ENCODE data around the gene SLC1A4. TPM values are rescaled to one million over a fixed set of nuclear protein-coding genes. Genes with fewer than 3 reads are reported as not detected.
"Not testable (repeated sequence)": the region's sequence is repeated elsewhere in the genome, so short reads cannot be mapped to it uniquely, and the experiment has no call there.

Gene SLC1A4
- total and polyA plus RNA-seq, 12 donors = 13.0 to 196 (median 60.0) TPM

DNA sequence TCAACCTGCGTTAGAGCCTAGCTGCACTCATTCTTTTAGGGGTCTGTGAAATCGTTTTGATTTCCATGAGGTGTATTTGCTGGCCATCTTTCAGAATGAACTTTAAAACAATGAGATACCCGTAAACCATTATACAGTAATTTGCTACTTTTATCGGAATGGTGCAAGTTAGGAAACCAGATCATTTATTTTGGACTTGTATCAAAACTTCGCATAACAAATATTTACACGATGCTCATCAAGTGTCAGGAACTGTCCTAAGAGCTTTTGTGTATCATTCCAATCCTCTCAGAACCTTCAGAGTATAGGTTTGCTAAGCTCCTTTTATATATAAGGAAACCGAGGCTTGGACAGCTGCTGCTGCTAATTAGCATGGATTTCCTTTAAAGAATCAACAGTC, 22.4 kb upstream of the SLC1A4 start:
- TF ChIP-seq, protein P1, sequence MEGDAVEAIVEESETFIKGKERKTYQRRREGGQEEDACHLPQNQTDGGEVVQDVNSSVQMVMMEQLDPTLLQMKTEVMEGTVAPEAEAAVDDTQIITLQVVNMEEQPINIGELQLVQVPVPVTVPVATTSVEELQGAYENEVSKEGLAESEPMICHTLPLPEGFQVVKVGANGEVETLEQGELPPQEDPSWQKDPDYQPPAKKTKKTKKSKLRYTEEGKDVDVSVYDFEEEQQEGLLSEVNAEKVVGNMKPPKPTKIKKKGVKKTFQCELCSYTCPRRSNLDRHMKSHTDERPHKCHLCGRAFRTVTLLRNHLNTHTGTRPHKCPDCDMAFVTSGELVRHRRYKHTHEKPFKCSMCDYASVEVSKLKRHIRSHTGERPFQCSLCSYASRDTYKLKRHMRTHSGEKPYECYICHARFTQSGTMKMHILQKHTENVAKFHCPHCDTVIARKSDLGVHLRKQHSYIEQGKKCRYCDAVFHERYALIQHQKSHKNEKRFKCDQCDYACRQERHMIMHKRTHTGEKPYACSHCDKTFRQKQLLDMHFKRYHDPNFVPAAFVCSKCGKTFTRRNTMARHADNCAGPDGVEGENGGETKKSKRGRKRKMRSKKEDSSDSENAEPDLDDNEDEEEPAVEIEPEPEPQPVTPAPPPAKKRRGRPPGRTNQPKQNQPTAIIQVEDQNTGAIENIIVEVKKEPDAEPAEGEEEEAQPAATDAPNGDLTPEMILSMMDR (IDR thresholded peaks at IDR 0.05) = no peak
- no peak for TF ChIP-seq POLR2A (IDR thresholded peaks at IDR 0.05)
- Histone ChIP-seq H3K27me3 (no peaks in the 10 kb centered on the region), H3K4me1 (replicated peaks in 1 of 2) (no peaks in the 10 kb centered on the region), H3K9me3 (replicated peaks in 1 of 3) (no peaks in the 10 kb centered on the region), H3K27ac (no peak overlapping the region), H3K4me3 (no peak overlapping the region), H3K36me3 (replicated peaks in 1 of 2) (no peaks in the 10 kb centered on the region)
- no peak for DNase-seq
- WGBS, 4 donors = 85 to 89% (median 88%) methylated on average over 7 of the region's 7 CpGs
- intact Hi-C loops (cut with DNase I) = no loop called here

DNA sequence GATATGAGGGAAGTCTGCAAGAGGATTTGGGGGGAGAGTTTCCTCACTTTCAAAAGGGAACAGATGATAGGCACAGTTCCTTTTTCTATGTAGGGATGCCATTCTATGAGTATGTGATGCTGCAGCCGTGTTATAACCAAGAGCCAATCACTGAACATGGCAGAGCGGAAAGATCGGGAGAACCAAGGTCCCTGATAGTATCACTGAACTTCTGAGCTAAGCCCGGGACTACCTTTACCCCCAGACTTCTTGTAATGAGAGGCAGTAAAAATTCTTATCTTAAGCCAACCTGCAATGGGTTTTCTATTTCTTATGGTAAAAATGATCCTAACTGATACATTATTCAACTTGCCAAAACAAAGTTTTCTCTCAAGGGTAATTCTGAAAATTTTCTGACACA, 21.6 kb upstream of the SLC1A4 start:
- intact Hi-C loops (cut with DNase I) = no loop called here
- H3K27me3 ChIP-seq = no peaks in the 10 kb centered on the region
- no peak for DNase-seq
- 89 to 97% (median 93%) methylated on average over 4 of the region's 4 CpGs for WGBS, 4 donors
- H3K4me1 ChIP-seq (replicated peaks in 1 of 2) = no peaks in the 10 kb centered on the region
- H3K27ac ChIP-seq = no peak overlapping the region
- no peak overlapping the region for H3K4me3 ChIP-seq
- no peaks in the 10 kb centered on the region for H3K36me3 ChIP-seq (replicated peaks in 1 of 2)
- TF ChIP-seq POLR2A (IDR thresholded peaks at IDR 0.05) = no peak
- TF ChIP-seq, protein P1 (IDR thresholded peaks at IDR 0.05) = no peak
- no peaks in the 10 kb centered on the region for H3K9me3 ChIP-seq (replicated peaks in 1 of 3)

DNA sequence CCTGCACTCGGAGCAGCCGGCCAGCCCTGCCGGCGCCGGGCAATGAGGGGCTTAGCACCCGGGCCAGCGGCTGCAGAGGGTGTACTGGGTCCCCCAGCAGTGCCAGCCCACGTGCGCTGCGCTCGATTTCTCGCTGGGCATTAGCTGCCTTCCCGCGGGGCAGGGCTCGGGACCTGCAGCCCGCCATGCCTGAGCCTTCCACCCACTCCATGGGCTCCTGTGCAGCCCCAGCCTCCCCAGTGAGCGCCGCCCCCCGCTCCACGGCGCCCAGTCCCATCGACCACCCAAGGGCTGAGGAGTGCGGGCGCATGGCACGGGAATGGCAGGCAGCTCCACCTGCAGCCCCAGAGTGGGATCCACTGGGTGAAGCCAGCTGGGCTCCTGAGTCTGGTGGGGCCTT, 20.1 kb upstream of the SLC1A4 start:
- H3K9me3 ChIP-seq (replicated peaks in 1 of 3); H3K4me1 ChIP-seq (replicated peaks in 1 of 2): not testable (repeated sequence)
- 97 to 99% methylated on average over 25 of the region's 25 CpGs; no CpG with 5 or more reads in 2 of the 4 donors for WGBS, 4 donors

DNA sequence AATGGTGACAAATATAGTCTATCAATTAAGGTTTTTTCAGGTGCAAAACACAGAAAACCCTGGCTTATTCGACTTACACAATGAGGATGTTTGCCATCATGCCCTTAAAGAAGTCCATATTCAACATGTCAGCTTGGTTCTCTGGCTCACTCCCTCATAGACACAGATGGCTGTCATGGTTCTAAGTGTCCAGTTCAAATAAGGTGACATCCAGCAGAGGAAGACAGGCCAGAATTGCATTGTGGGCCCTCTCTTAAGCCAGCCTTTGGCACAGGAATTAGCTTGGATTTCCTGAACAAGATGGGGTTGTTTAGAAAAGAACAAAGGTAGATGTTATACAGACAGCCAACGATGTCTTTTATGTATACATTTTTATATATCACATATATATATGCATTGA, 18.7 kb upstream of the SLC1A4 start:
- Histone ChIP-seq H3K27ac (no peak overlapping the region), H3K4me1 (replicated peaks in 1 of 2) (peaks cover 6 to 12% of the 10 kb centered on the region in 2 donors), H3K36me3 (replicated peaks in 1 of 2) (no peaks in the 10 kb centered on the region), H3K27me3 (no peaks in the 10 kb centered on the region), H3K9me3 (replicated peaks in 1 of 3) (no peaks in the 10 kb centered on the region), H3K4me3 (no peak overlapping the region)
- WGBS, 4 donors = 87 to 91% (median 89%) methylated on average over 2 of the region's 2 CpGs
- TF ChIP-seq, protein P1 (IDR thresholded peaks at IDR 0.05) = no peak
- no peak for TF ChIP-seq POLR2A (IDR thresholded peaks at IDR 0.05)
- no peak for DNase-seq
- intact Hi-C loops (cut with DNase I) = no loop called here

More for the DNA sequence above, 20.1 kb upstream of the SLC1A4 start:
- H3K4me3 ChIP-seq; intact Hi-C loops (cut with DNase I); H3K27ac ChIP-seq; DNase-seq; H3K36me3 ChIP-seq (replicated peaks in 1 of 2); H3K27me3 ChIP-seq: not testable (repeated sequence)

DNA sequence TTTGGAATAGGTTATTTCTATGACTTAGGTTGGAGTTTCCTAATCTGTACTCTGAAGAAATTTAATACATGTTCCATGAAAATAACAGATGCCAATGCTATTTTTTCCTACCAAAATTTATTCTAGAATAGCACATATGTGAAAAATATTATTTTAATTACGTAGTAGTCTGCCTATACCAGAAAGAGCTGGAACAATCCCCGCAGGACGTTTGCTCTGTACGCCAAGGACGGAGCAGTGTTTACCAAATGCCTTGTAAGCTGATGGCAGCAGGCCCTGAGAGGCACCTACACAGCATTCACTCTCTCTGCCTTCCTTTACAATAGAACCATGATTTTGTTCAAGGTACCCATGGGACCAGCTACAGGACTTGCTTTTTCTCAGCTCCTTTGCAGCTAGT, 16.8 kb upstream of the SLC1A4 start:
- Histone ChIP-seq H3K27ac (no peak overlapping the region), H3K4me3 (no peak overlapping the region), H3K36me3 (replicated peaks in 1 of 2) (no peaks in the 10 kb centered on the region), H3K4me1 (replicated peaks in 1 of 2) (peaks cover 11 to 17% of the 10 kb centered on the region in 2 donors), H3K27me3 (no peaks in the 10 kb centered on the region), H3K9me3 (replicated peaks in 1 of 3) (no peaks in the 10 kb centered on the region)
- no peak for TF ChIP-seq POLR2A (IDR thresholded peaks at IDR 0.05)
- TF ChIP-seq, protein P1 (IDR thresholded peaks at IDR 0.05) = no peak
- intact Hi-C loops (cut with DNase I) = no loop called here
- no peak for DNase-seq
- WGBS, 4 donors = 92 to 95% (median 93%) methylated on average over 5 of the region's 5 CpGs

Data from adrenal gland (tissue), 12 donors.